ENCODE results near the gene CD200R1. TPM values are rescaled to one million over a fixed set of nuclear protein-coding genes. Genes with fewer than 3 reads are reported as not detected.
"Not testable (repeated sequence)": the region's sequence is repeated elsewhere in the genome, so short reads cannot be mapped to it uniquely, and the experiment has no call there.

The CD200R1 gene
- total RNA-seq, 1 donor from 2014 or later: 1.5 TPM

GRCh38 chr3:112948346-112948838 is 26.5 kb downstream of the CD200R1 start:
- Histone ChIP-seq H3K9me3 (no peaks in the 10 kb centered on the region), H3K4me1 (no peaks in the 10 kb centered on the region), H3K27me3 (ENCODE audit: low read depth) (no peaks in the 10 kb centered on the region), H3K27ac (no peak overlapping the region), H3K4me3 (no peak overlapping the region), H3K36me3 (no peaks in the 10 kb centered on the region)
- no peak for DNase-seq
- TF ChIP-seq CTCF (IDR thresholded peaks at IDR 0.05): no peak
- intact Hi-C loops (cut with DNase I): no loop called here
- no peak for ATAC-seq

- intact Hi-C loops (cut with DNase I): no loop called here
Measured at GRCh38 chr3:112931736-112932521, 43.0 kb downstream of the CD200R1 start.

GRCh38 chr3:112930771-112931170 is 44.1 kb downstream of the CD200R1 start:
- Histone ChIP-seq H3K36me3 (no peaks in the 10 kb centered on the region), H3K27ac (no peak overlapping the region), H3K4me3 (no peak overlapping the region), H3K9me3 (no peaks in the 10 kb centered on the region), H3K4me1 (no peaks in the 10 kb centered on the region), H3K27me3 (ENCODE audit: low read depth) (no peaks in the 10 kb centered on the region)
- no peak for DNase-seq
- intact Hi-C loops (cut with DNase I): no loop called here
- ATAC-seq: no peak
- TF ChIP-seq CTCF (IDR thresholded peaks at IDR 0.05): no peak

More at GRCh38 chr3:112931736-112932521, 43.0 kb downstream of the CD200R1 start:
- ATAC-seq (peak in 1 of 2 donors; percentile 46), DNase-seq (no peak)
- Histone ChIP-seq H3K9me3 (no peaks in the 10 kb centered on the region), H3K27me3 (ENCODE audit: low read depth) (no peaks in the 10 kb centered on the region), H3K27ac (no peak overlapping the region), H3K4me1 (no peaks in the 10 kb centered on the region), H3K4me3 (no peak overlapping the region), H3K36me3 (no peaks in the 10 kb centered on the region)
- TF ChIP-seq CTCF (IDR thresholded peaks at IDR 0.05): no peak

- DNase-seq: no peak
- H3K4me3 ChIP-seq: no peak overlapping the region
- no peak for ATAC-seq
- intact Hi-C loops (cut with DNase I): no loop called here
- no peaks in the 10 kb centered on the region for H3K27me3 ChIP-seq (ENCODE audit: low read depth)
- no peaks in the 10 kb centered on the region for H3K4me1 ChIP-seq
- no peak for TF ChIP-seq CTCF (IDR thresholded peaks at IDR 0.05)
- no peak overlapping the region for H3K27ac ChIP-seq
- no peaks in the 10 kb centered on the region for H3K36me3 ChIP-seq
- H3K9me3 ChIP-seq: no peaks in the 10 kb centered on the region
Measured at GRCh38 chr3:112925969-112926368, 48.9 kb downstream of the CD200R1 start.

- Histone ChIP-seq H3K4me1 (no peaks in the 10 kb centered on the region), H3K36me3 (no peaks in the 10 kb centered on the region), H3K27me3 (ENCODE audit: low read depth) (no peaks in the 10 kb centered on the region), H3K9me3 (no peaks in the 10 kb centered on the region), H3K27ac (no peak overlapping the region), H3K4me3 (no peak overlapping the region)
- intact Hi-C loops (cut with DNase I): no loop called here
- no peak for ATAC-seq
- no peak for DNase-seq
- no peak for TF ChIP-seq CTCF (IDR thresholded peaks at IDR 0.05)
Measured at GRCh38 chr3:112925560-112925959, 49.3 kb downstream of the CD200R1 start.

GRCh38 chr3:112919541-112919940 is 55.4 kb downstream of the CD200R1 start:
- H3K4me1 ChIP-seq; H3K36me3 ChIP-seq; H3K27ac ChIP-seq; intact Hi-C loops (cut with DNase I); H3K27me3 ChIP-seq (ENCODE audit: low read depth); ATAC-seq; DNase-seq; H3K4me3 ChIP-seq: not testable (repeated sequence)
- H3K9me3 ChIP-seq: peaks cover 18% of the 10 kb centered on the region

All from lower lobe of right lung (tissue), 2 donors.